ENCODE data around the gene NOXO1. TPM values are rescaled to one million over a fixed set of nuclear protein-coding genes. Genes with fewer than 3 reads are reported as not detected.

Gene NOXO1
- polyA plus RNA-seq, 1 donor (not counting 4 experiments of a cell fraction or from before 2014, with no cell fraction given), result 0.38 TPM

- FAIRE-seq (no peak), DNase-seq (ENCODE audit: low read depth, low spot score) (no peak)
- Histone ChIP-seq H3K9ac (ENCODE audit: control insufficient read depth, extremely low read depth, insufficient read depth, low read length) (no peak overlapping the region), H3K4me1 (ENCODE audit: control insufficient read depth, extremely low read depth, insufficient read depth, low read length) (peaks cover 9% of the 10 kb centered on the region), H3K27ac (ENCODE audit: control insufficient read depth, insufficient read depth, low read length) (no peak overlapping the region), H3K27me3 (ENCODE audit: control insufficient read depth, extremely low read depth, insufficient read depth, low read length) (no peaks in the 10 kb centered on the region), H4K20me1 (ENCODE audit: control insufficient read depth, extremely low read depth, insufficient read depth, low read length) (peaks cover 43% of the 10 kb centered on the region), H3K4me2 (ENCODE audit: control insufficient read depth, extremely low read depth, insufficient read depth, low read depth, low read length) (no peak overlapping the region), H3K9me1 (ENCODE audit: control insufficient read depth, extremely low read depth, insufficient read depth, low read length) (no peaks in the 10 kb centered on the region), H3K79me2 (ENCODE audit: control insufficient read depth, insufficient read depth, low read length) (peaks cover 45% of the 10 kb centered on the region), H3K9me3 (ENCODE audit: control insufficient read depth, low read depth, low read length) (no peaks in the 10 kb centered on the region), H2AFZ (ENCODE audit: control insufficient read depth, low read length) (no peak overlapping the region), H3K36me3 (ENCODE audit: control insufficient read depth in 2 of 2, extremely low read depth in 1 of 2, insufficient read depth in 2 of 2, low read length in 2 of 2) (peaks cover 47 to 69% of the 10 kb centered on the region in 2 experiments), H3K4me3 (ENCODE audit: control insufficient read depth in 2 of 3, extremely low read depth in 1 of 3, insufficient read depth in 2 of 3, low read depth in 1 of 3, low read length in 3 of 3) (no peak overlapping the region)
- dilution Hi-C loops (cut with MboI; ENCODE audit: extremely low pct_ligation_motif_present, low sequenced_read_pairs), result no loop called here
- TF ChIP-seq EZH2 (IDR thresholded peaks at IDR 0.05; ENCODE audit: low read length) (no peak), CTCF (optimal IDR thresholded peaks at IDR 0.05 in 1 of 3, IDR thresholded peaks at IDR 0.05 in 1 of 3, conservative IDR thresholded peaks at IDR 0.05 in 1 of 3; ENCODE audit: extremely low read depth in 1 of 3, insufficient read depth in 2 of 3, low read length in 3 of 3) (no peak)
These were observed 19.8 kb upstream of the NOXO1 start for GRCh38 chr16:2001035-2001434.

- peaks cover 32% of the 10 kb centered on the region for H4K20me1 ChIP-seq (ENCODE audit: control insufficient read depth, extremely low read depth, insufficient read depth, low read length)
- H3K4me1 ChIP-seq (ENCODE audit: control insufficient read depth, extremely low read depth, insufficient read depth, low read length), result peaks cover 5% of the 10 kb centered on the region
- dilution Hi-C loops (cut with MboI; ENCODE audit: extremely low pct_ligation_motif_present, low sequenced_read_pairs), result no loop called here
- DNase-seq (ENCODE audit: low read depth, low spot score), result no peak
- no peak for TF ChIP-seq EZH2 (IDR thresholded peaks at IDR 0.05; ENCODE audit: low read length)
- TF ChIP-seq CTCF (optimal IDR thresholded peaks at IDR 0.05 in 1 of 3, IDR thresholded peaks at IDR 0.05 in 1 of 3, conservative IDR thresholded peaks at IDR 0.05 in 1 of 3; ENCODE audit: extremely low read depth in 1 of 3, insufficient read depth in 2 of 3, low read length in 3 of 3), result no peak
- no peak overlapping the region for H3K4me2 ChIP-seq (ENCODE audit: control insufficient read depth, extremely low read depth, insufficient read depth, low read depth, low read length)
- H3K79me2 ChIP-seq (ENCODE audit: control insufficient read depth, insufficient read depth, low read length), result peaks cover 35% of the 10 kb centered on the region
- H3K36me3 ChIP-seq (ENCODE audit: control insufficient read depth in 2 of 2, extremely low read depth in 1 of 2, insufficient read depth in 2 of 2, low read length in 2 of 2), result peaks cover 45 to 59% of the 10 kb centered on the region in 2 experiments
- H2AFZ ChIP-seq (ENCODE audit: control insufficient read depth, low read length), result no peak overlapping the region
- no peaks in the 10 kb centered on the region for H3K27me3 ChIP-seq (ENCODE audit: control insufficient read depth, extremely low read depth, insufficient read depth, low read length)
- no peak overlapping the region for H3K4me3 ChIP-seq (ENCODE audit: control insufficient read depth in 2 of 3, extremely low read depth in 1 of 3, insufficient read depth in 2 of 3, low read depth in 1 of 3, low read length in 3 of 3)
- no peak overlapping the region for H3K27ac ChIP-seq (ENCODE audit: control insufficient read depth, insufficient read depth, low read length)
- no peaks in the 10 kb centered on the region for H3K9me3 ChIP-seq (ENCODE audit: control insufficient read depth, low read depth, low read length)
- no peaks in the 10 kb centered on the region for H3K9me1 ChIP-seq (ENCODE audit: control insufficient read depth, extremely low read depth, insufficient read depth, low read length)
- H3K9ac ChIP-seq (ENCODE audit: control insufficient read depth, extremely low read depth, insufficient read depth, low read length), result no peak overlapping the region
- FAIRE-seq, result no peak
These were observed 18.7 kb upstream of the NOXO1 start for GRCh38 chr16:1999866-2000514.

All from keratinocyte (primary cell).